Naive B cell (primary cell): ENCODE results near the gene MSI2. TPM values are rescaled to one million over a fixed set of nuclear protein-coding genes. Genes with fewer than 3 reads are reported as not detected.
"Not testable (repeated sequence)": the region's sequence is repeated elsewhere in the genome, so short reads cannot be mapped to it uniquely, and the experiment has no call there.

Source experiments
- ATAC-seq, 2 donors: fragments of 150-1000 bp; cut with Tn5 transposase; 2 replicates each; pipeline ENCODE4 v1.10.0; 2021; ENCODE audit warnings: low read depth in 2 of 2, mild to moderate bottlenecking in 2 of 2, moderate library complexity in 2 of 2
- DNase-seq: peaks from one replicate; pipeline ENCODE4 v3.0.0; 2022
- H3K27ac Mint-ChIP-seq, 6 donors: one replicate each; pipeline ENCODE4 v1.8.0; 2020 to 2022; ENCODE audit warnings: mild to moderate bottlenecking in 6 of 6, mixed read lengths in 6 of 6, moderate library complexity in 5 of 6, inconsistent platforms in 2 of 6
- H3K27me3 Mint-ChIP-seq, 3 donors: one replicate each; pipeline ENCODE4 v1.8.0; 2021 to 2022; ENCODE audit warnings: mixed read lengths in 3 of 3, mild to moderate bottlenecking in 1 of 3
- H3K36me3 Mint-ChIP-seq, 2 donors: one replicate each; pipeline ENCODE4 v1.8.0; 2020 to 2022; ENCODE audit warnings: mixed read lengths in 2 of 2, inconsistent platforms in 1 of 2, mild to moderate bottlenecking in 1 of 2
- H3K4me1 Mint-ChIP-seq, 3 donors: one replicate each; pipeline ENCODE4 v1.8.0; 2020 to 2022; ENCODE audit warnings: mixed read lengths in 3 of 3, inconsistent platforms in 1 of 3, mild to moderate bottlenecking in 1 of 3, moderate library complexity in 1 of 3
- H3K4me3 Mint-ChIP-seq, 8 donors: one replicate each; pipeline ENCODE4 v1.8.0; 2020 to 2022; ENCODE audit warnings: mild to moderate bottlenecking in 8 of 8, mixed read lengths in 8 of 8, moderate library complexity in 8 of 8, inconsistent platforms in 2 of 8
- H3K9me3 Mint-ChIP-seq, 7 donors: one replicate each; pipeline ENCODE4 v1.8.0; 2020 to 2022; ENCODE audit warnings: mixed read lengths in 7 of 7, mild to moderate bottlenecking in 5 of 7, inconsistent platforms in 2 of 7, moderate library complexity in 1 of 7
- polyA plus RNA-seq, 6 donors: library from polyadenylated mRNA; unstranded; fragments of 300-500 nt; fragmentation: Illumina TruSeq; gene quantifications; one replicate each; pipeline ENCODE4 v1.2.3, GENCODE V29; 2021; ENCODE audit warnings: low read depth in 6 of 6

Gene MSI2
- polyA plus RNA-seq, 6 donors from 2014 or later, result 4.0 to 11.3 (median 6.8) TPM

GRCh38 chr17:57614742-57615141, 358.4 kb downstream of the MSI2 start:
- Mint-ChIP-seq H3K36me3 (peaks cover 0 to 15% of the 10 kb centered on the region in 2 donors), H3K27ac (peak overlapping the region in 1 of 6 donors; percentile 57), H3K4me1 (peaks cover 4 to 11% (median 7%) of the 10 kb centered on the region in 3 donors), H3K27me3 (no peaks in the 10 kb centered on the region), H3K4me3 (no peak overlapping the region), H3K9me3 (no peaks in the 10 kb centered on the region)
- DNase-seq (no peak), ATAC-seq (no peak)

GRCh38 chr17:57615836-57616757, 359.8 kb downstream of the MSI2 start:
- no peak for ATAC-seq

GRCh38 chr17:57617218-57617617, 360.9 kb downstream of the MSI2 start:
- Mint-ChIP-seq H3K27me3 (no peaks in the 10 kb centered on the region), H3K4me3 (no peak overlapping the region), H3K27ac (no peak overlapping the region), H3K36me3 (peaks cover 0 to 15% of the 10 kb centered on the region in 2 donors), H3K4me1 (peaks cover 3 to 15% (median 7%) of the 10 kb centered on the region in 3 donors), H3K9me3 (no peaks in the 10 kb centered on the region)
- ATAC-seq, result no peak
- DNase-seq, result no peak

More at GRCh38 chr17:57615836-57616757, 359.8 kb downstream of the MSI2 start:
- H3K4me3 Mint-ChIP-seq, result no peak overlapping the region
- peaks cover 0 to 10% (median 7%) of the 10 kb centered on the region in 3 donors for H3K4me1 Mint-ChIP-seq
- DNase-seq, result no peak
- no peaks in the 10 kb centered on the region for H3K27me3 Mint-ChIP-seq
- no peak overlapping the region for H3K27ac Mint-ChIP-seq
- H3K36me3 Mint-ChIP-seq, result peaks cover 0 to 15% of the 10 kb centered on the region in 2 donors
- no peaks in the 10 kb centered on the region for H3K9me3 Mint-ChIP-seq

- no peaks in the 10 kb centered on the region for H3K9me3 Mint-ChIP-seq
- H3K4me3 Mint-ChIP-seq, result no peak overlapping the region
- peak overlapping the region in 4 of 6 donors; percentile 56 to 90 (median 84) for H3K27ac Mint-ChIP-seq
- H3K36me3 Mint-ChIP-seq, result peaks cover 0 to 15% of the 10 kb centered on the region in 2 donors
- H3K4me1 Mint-ChIP-seq, result peaks cover 18 to 34% (median 27%) of the 10 kb centered on the region in 3 donors
- ATAC-seq (no peak), DNase-seq (no peak)
- H3K27me3 Mint-ChIP-seq, result no peaks in the 10 kb centered on the region
Observed at GRCh38 chr17:57619061-57619937, 363.0 kb downstream of the MSI2 start.

GRCh38 chr17:57620576-57620975, 364.3 kb downstream of the MSI2 start:
- DNase-seq (no peak), ATAC-seq (no peak)
- Mint-ChIP-seq H3K4me1 (peaks cover 25 to 46% (median 39%) of the 10 kb centered on the region in 3 donors), H3K27ac (no peak overlapping the region), H3K36me3 (peaks cover 0 to 7% of the 10 kb centered on the region in 2 donors), H3K27me3 (no peaks in the 10 kb centered on the region), H3K9me3 (no peaks in the 10 kb centered on the region), H3K4me3 (no peak overlapping the region)

- peak overlapping the region in 3 of 6 donors; percentile 11 to 54 (median 15) for H3K27ac Mint-ChIP-seq
- DNase-seq, H3K9me3 Mint-ChIP-seq: not testable (repeated sequence)
Observed at GRCh38 chr17:57621791-57622190, 365.5 kb downstream of the MSI2 start.

GRCh38 chr17:57622306-57622682, 366.0 kb downstream of the MSI2 start:
- ATAC-seq (no peak), DNase-seq (no peak)
- Mint-ChIP-seq H3K27me3 (no peaks in the 10 kb centered on the region), H3K4me1 (peaks cover 26 to 56% (median 44%) of the 10 kb centered on the region in 3 donors), H3K27ac (peak overlapping the region in 3 of 6 donors; percentile 57 to 94 (median 89)), H3K9me3 (no peaks in the 10 kb centered on the region), H3K4me3 (peak overlapping the region in 6 of 8 donors; percentile 82 to 91 (median 89)), H3K36me3 (no peaks in the 10 kb centered on the region)

More at GRCh38 chr17:57621791-57622190, 365.5 kb downstream of the MSI2 start:
- not testable (repeated sequence) for H3K36me3 Mint-ChIP-seq, H3K27me3 Mint-ChIP-seq, ATAC-seq
- Mint-ChIP-seq H3K4me1 (peaks cover 26 to 50% (median 41%) of the 10 kb centered on the region in 3 donors), H3K4me3 (peak overlapping the region in 4 of 8 donors; percentile 13 to 84 (median 58))

- DNase-seq, result peak; percentile 69
- H3K27me3 Mint-ChIP-seq, result no peaks in the 10 kb centered on the region
- H3K4me1 Mint-ChIP-seq, result peaks cover 31 to 61% (median 50%) of the 10 kb centered on the region in 3 donors
- peak overlapping the region; percentile 89 to 96 (median 94) for H3K27ac Mint-ChIP-seq
- no peaks in the 10 kb centered on the region for H3K9me3 Mint-ChIP-seq
- peak; percentile 90 to 91 for ATAC-seq
- peaks cover 0 to 4% of the 10 kb centered on the region in 2 donors for H3K36me3 Mint-ChIP-seq
- H3K4me3 Mint-ChIP-seq, result peak overlapping the region; percentile 64 to 91 (median 86)
Observed at GRCh38 chr17:57622683-57623433, 366.5 kb downstream of the MSI2 start.

GRCh38 chr17:57623620-57624019, 367.3 kb downstream of the MSI2 start:
- Mint-ChIP-seq H3K36me3 (peaks cover 0 to 8% of the 10 kb centered on the region in 2 donors), H3K9me3 (no peaks in the 10 kb centered on the region), H3K4me1 (peaks cover 38 to 69% (median 58%) of the 10 kb centered on the region in 3 donors), H3K4me3 (peak overlapping the region; percentile 64 to 91 (median 86)), H3K27ac (peak overlapping the region; percentile 89 to 96 (median 94)), H3K27me3 (no peaks in the 10 kb centered on the region)
- ATAC-seq (peak; percentile 64 to 70), DNase-seq (peak; percentile 47)

- Mint-ChIP-seq H3K27me3 (no peaks in the 10 kb centered on the region), H3K36me3 (peaks cover 0 to 8% of the 10 kb centered on the region in 2 donors), H3K27ac (peak overlapping the region in 3 of 6 donors; percentile 57 to 96 (median 89)), H3K9me3 (no peaks in the 10 kb centered on the region), H3K4me3 (peak overlapping the region in 5 of 8 donors; percentile 64 to 91 (median 83)), H3K4me1 (peaks cover 44 to 73% (median 65%) of the 10 kb centered on the region in 3 donors)
- ATAC-seq (no peak), DNase-seq (no peak)
Observed at GRCh38 chr17:57624386-57624785, 368.1 kb downstream of the MSI2 start.

- H3K27ac Mint-ChIP-seq, result peak overlapping the region in 3 of 6 donors; percentile 76 to 93 (median 83)
- no peak for ATAC-seq
- H3K27me3 Mint-ChIP-seq, result no peaks in the 10 kb centered on the region
- DNase-seq, result no peak
- no peak overlapping the region for H3K4me3 Mint-ChIP-seq
- H3K9me3 Mint-ChIP-seq, result no peaks in the 10 kb centered on the region
- peaks cover 51 to 84% (median 76%) of the 10 kb centered on the region in 3 donors for H3K4me1 Mint-ChIP-seq
- peaks cover 0 to 8% of the 10 kb centered on the region in 2 donors for H3K36me3 Mint-ChIP-seq
Observed at GRCh38 chr17:57625511-57625910, 369.2 kb downstream of the MSI2 start.

- Mint-ChIP-seq H3K9me3 (no peaks in the 10 kb centered on the region), H3K4me1 (peaks cover 52 to 88% (median 81%) of the 10 kb centered on the region in 3 donors), H3K36me3 (peaks cover 0 to 8% of the 10 kb centered on the region in 2 donors), H3K27me3 (no peaks in the 10 kb centered on the region), H3K27ac (peak overlapping the region in 5 of 6 donors; percentile 11 to 81 (median 76)), H3K4me3 (no peak overlapping the region)
- ATAC-seq (no peak), DNase-seq (no peak)
Observed at GRCh38 chr17:57625957-57626356, 369.6 kb downstream of the MSI2 start.
